Measurements from ENCODE around the gene SNCB. TPM values are rescaled to one million over a fixed set of nuclear protein-coding genes. Genes with fewer than 3 reads are reported as not detected.

The SNCB gene
- total RNA-seq, 2 experiments from 2014 or later = not detected

GRCh38 chr5:176628406-176629228 lies 1.7 kb downstream of the SNCB start:
- peaks cover 61% of the 10 kb centered on the region in 2 experiments for H3K27me3 ChIP-seq (ENCODE audit: control insufficient read depth in 1 of 2, insufficient read depth in 2 of 2, low read length in 2 of 2)
- H3K36me3 ChIP-seq (ENCODE audit: insufficient read depth, low read length) = no peaks in the 10 kb centered on the region
- H3K27me3 Mint-ChIP-seq = peaks cover 82% of the 10 kb centered on the region
- no peak overlapping the region for H3K4me3 Mint-ChIP-seq
- intact Hi-C loops (cut with DNase I, micrococcal nuclease) = no loop called here
- no peak overlapping the region for H3K4me3 ChIP-seq (ENCODE audit: low read length)
- no peaks in the 10 kb centered on the region for H3K9me3 Mint-ChIP-seq
- H3K27ac Mint-ChIP-seq = no peak overlapping the region
- peaks cover 15% of the 10 kb centered on the region for H3K4me1 ChIP-seq (ENCODE audit: insufficient read depth, low read length)
- ChIA-PET POLR2A (no interaction called here), CTCF (no interaction called here)
- ATAC-seq (ENCODE audit: poor library complexity) (no peak), DNase-seq (no peak)
- H3K27ac ChIP-seq (ENCODE audit: low read depth in 1 of 2, low read length in 2 of 2) = no peak overlapping the region
- H3K36me3 Mint-ChIP-seq (ENCODE audit: low read depth) = no peaks in the 10 kb centered on the region
- H3K4me1 Mint-ChIP-seq (ENCODE audit: low read depth) = peaks cover 9% of the 10 kb centered on the region
- no peak for TF ChIP-seq CTCF (IDR thresholded peaks at IDR 0.05)
- H3K9me3 ChIP-seq (ENCODE audit: control insufficient read depth in 1 of 2, insufficient read depth in 1 of 2, low read length in 2 of 2) = peaks cover 0 to 11% of the 10 kb centered on the region in 2 experiments

GRCh38 chr5:176627582-176627981 lies 2.8 kb downstream of the SNCB start:
- no peak for TF ChIP-seq CTCF (IDR thresholded peaks at IDR 0.05)
- H3K27me3 ChIP-seq (ENCODE audit: control insufficient read depth in 1 of 2, insufficient read depth in 2 of 2, low read length in 2 of 2) = peaks cover 53% of the 10 kb centered on the region in 2 experiments
- peaks cover 15% of the 10 kb centered on the region for H3K4me1 ChIP-seq (ENCODE audit: insufficient read depth, low read length)
- H3K27ac Mint-ChIP-seq = no peak overlapping the region
- no peak for ATAC-seq (ENCODE audit: poor library complexity)
- H3K36me3 Mint-ChIP-seq (ENCODE audit: low read depth) = no peaks in the 10 kb centered on the region
- no peak overlapping the region for H3K4me3 Mint-ChIP-seq
- peaks cover 78% of the 10 kb centered on the region for H3K27me3 Mint-ChIP-seq
- H3K27ac ChIP-seq (ENCODE audit: low read depth in 1 of 2, low read length in 2 of 2) = no peak overlapping the region
- no peak for DNase-seq
- peaks cover 0 to 11% of the 10 kb centered on the region in 2 experiments for H3K9me3 ChIP-seq (ENCODE audit: control insufficient read depth in 1 of 2, insufficient read depth in 1 of 2, low read length in 2 of 2)
- ChIA-PET CTCF (no interaction called here), POLR2A (no interaction called here)
- intact Hi-C loops (cut with DNase I, micrococcal nuclease) = no loop called here
- peaks cover 9% of the 10 kb centered on the region for H3K4me1 Mint-ChIP-seq (ENCODE audit: low read depth)
- no peaks in the 10 kb centered on the region for H3K36me3 ChIP-seq (ENCODE audit: insufficient read depth, low read length)
- H3K4me3 ChIP-seq (ENCODE audit: low read length) = no peak overlapping the region
- H3K9me3 Mint-ChIP-seq = no peaks in the 10 kb centered on the region

GRCh38 chr5:176626876-176627236 lies 3.5 kb downstream of the SNCB start:
- ChIA-PET CTCF (no interaction called here), POLR2A (no interaction called here)
- no peaks in the 10 kb centered on the region for H3K36me3 ChIP-seq (ENCODE audit: insufficient read depth, low read length)
- intact Hi-C loops (cut with DNase I, micrococcal nuclease) = no loop called here
- peaks cover 48 to 50% of the 10 kb centered on the region in 2 experiments for H3K27me3 ChIP-seq (ENCODE audit: control insufficient read depth in 1 of 2, insufficient read depth in 2 of 2, low read length in 2 of 2)
- no peak for TF ChIP-seq CTCF (IDR thresholded peaks at IDR 0.05)
- peaks cover 0 to 13% of the 10 kb centered on the region in 2 experiments for H3K9me3 ChIP-seq (ENCODE audit: control insufficient read depth in 1 of 2, insufficient read depth in 1 of 2, low read length in 2 of 2)
- H3K4me1 Mint-ChIP-seq (ENCODE audit: low read depth) = peaks cover 9% of the 10 kb centered on the region
- no peak overlapping the region for H3K4me3 Mint-ChIP-seq
- no peaks in the 10 kb centered on the region for H3K9me3 Mint-ChIP-seq
- ATAC-seq (ENCODE audit: poor library complexity) = no peak
- peaks cover 15% of the 10 kb centered on the region for H3K4me1 ChIP-seq (ENCODE audit: insufficient read depth, low read length)
- H3K27me3 Mint-ChIP-seq = peaks cover 78% of the 10 kb centered on the region
- no peak for DNase-seq
- H3K36me3 Mint-ChIP-seq (ENCODE audit: low read depth) = no peaks in the 10 kb centered on the region
- H3K27ac ChIP-seq (ENCODE audit: low read depth in 1 of 2, low read length in 2 of 2) = no peak overlapping the region
- no peak overlapping the region for H3K4me3 ChIP-seq (ENCODE audit: low read length)
- H3K27ac Mint-ChIP-seq = no peak overlapping the region

Measured in CD4-positive, alpha-beta T cell (primary cell).